Sigmoid colon (tissue), 4 donors: ENCODE results near the gene QSOX1.

ENCODE experiments used
- CTCF ChIP-seq, 4 experiments: fragments of 450-650 bp in 3 of 4; fragments of 200-600 bp in 1 of 4; IDR thresholded peaks; one replicate each; pipeline ENCODE4 v1.5.1; 2016 to 2019; ENCODE audit warnings: antibody characterized with exemption in 4 of 4, mild to moderate bottlenecking in 3 of 4, moderate library complexity in 2 of 4
- EP300 ChIP-seq, 4 donors: sonication (generic); formaldehyde crosslinking; IDR thresholded peaks; one replicate each; pipeline ENCODE4 v1.6.1; 2017; ENCODE audit warnings: antibody characterized with exemption in 4 of 4
- POLR2A ChIP-seq, 2 donors: fragments of 450-650 bp; IDR thresholded peaks; one replicate each; pipeline ENCODE4 v1.6.1; 2016; ENCODE audit warnings: antibody characterized with exemption in 2 of 2, mild to moderate bottlenecking in 2 of 2, moderate library complexity in 2 of 2
- POLR2AphosphoS5 ChIP-seq, 4 donors: sonication (generic); formaldehyde crosslinking; IDR thresholded peaks; one replicate each; pipeline ENCODE4 v1.6.1; 2017; ENCODE audit warnings: antibody characterized with exemption in 4 of 4

- TF ChIP-seq CTCF (IDR thresholded peaks at IDR 0.05) (no peak), EP300 (IDR thresholded peaks at IDR 0.05) (no peak), POLR2A (IDR thresholded peaks at IDR 0.05) (no peak), POLR2AphosphoS5 (IDR thresholded peaks at IDR 0.05) (no peak)
These were observed 36.9 kb upstream of the QSOX1 start for GRCh38 chr1:180117764-180118116.
